ENCODE results near the gene ERLIN1. TPM values are rescaled to one million over a fixed set of nuclear protein-coding genes. Genes with fewer than 3 reads are reported as not detected.

Gene ERLIN1
- total and polyA plus RNA-seq, 2 experiments from 2014 or later, result 26.3 to 35.7 TPM

- Histone ChIP-seq H4K20me1 (ENCODE audit: insufficient read depth, poor library complexity, severe bottlenecking) (no peaks in the 10 kb centered on the region), H3K9me2 (replicated peaks; ENCODE audit: insufficient read depth) (no peaks in the 10 kb centered on the region), H3K4me3 (no peak overlapping the region), H3K4me1 (ENCODE audit: insufficient read depth) (peaks cover 21% of the 10 kb centered on the region), H3K79me2 (peaks cover 43% of the 10 kb centered on the region), H3K9me3 (ENCODE audit: low read depth) (no peaks in the 10 kb centered on the region), H3K27me3 (no peaks in the 10 kb centered on the region), H3K4me2 (peak overlapping the region; percentile 85), H3K27ac (peak overlapping the region; percentile 89), H2AFZ (no peak overlapping the region), H3K36me3 (replicated peaks; ENCODE audit: insufficient read depth, low read depth) (no peaks in the 10 kb centered on the region)
- TF ChIP-seq EZH2 (IDR thresholded peaks at IDR 0.05; ENCODE audit: borderline replicate concordance) (no peak), EZH2phosphoT487 (IDR thresholded peaks at IDR 0.05; ENCODE audit: low read depth, severe bottlenecking, unreplicated experiment) (no peak)
- TF ChIP-seq, protein P1, sequence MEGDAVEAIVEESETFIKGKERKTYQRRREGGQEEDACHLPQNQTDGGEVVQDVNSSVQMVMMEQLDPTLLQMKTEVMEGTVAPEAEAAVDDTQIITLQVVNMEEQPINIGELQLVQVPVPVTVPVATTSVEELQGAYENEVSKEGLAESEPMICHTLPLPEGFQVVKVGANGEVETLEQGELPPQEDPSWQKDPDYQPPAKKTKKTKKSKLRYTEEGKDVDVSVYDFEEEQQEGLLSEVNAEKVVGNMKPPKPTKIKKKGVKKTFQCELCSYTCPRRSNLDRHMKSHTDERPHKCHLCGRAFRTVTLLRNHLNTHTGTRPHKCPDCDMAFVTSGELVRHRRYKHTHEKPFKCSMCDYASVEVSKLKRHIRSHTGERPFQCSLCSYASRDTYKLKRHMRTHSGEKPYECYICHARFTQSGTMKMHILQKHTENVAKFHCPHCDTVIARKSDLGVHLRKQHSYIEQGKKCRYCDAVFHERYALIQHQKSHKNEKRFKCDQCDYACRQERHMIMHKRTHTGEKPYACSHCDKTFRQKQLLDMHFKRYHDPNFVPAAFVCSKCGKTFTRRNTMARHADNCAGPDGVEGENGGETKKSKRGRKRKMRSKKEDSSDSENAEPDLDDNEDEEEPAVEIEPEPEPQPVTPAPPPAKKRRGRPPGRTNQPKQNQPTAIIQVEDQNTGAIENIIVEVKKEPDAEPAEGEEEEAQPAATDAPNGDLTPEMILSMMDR (IDR thresholded peaks at IDR 0.05; ENCODE audit: poor library complexity), result no peak
- no peak for DNase-seq (ENCODE audit: low spot score)
- 59% methylated on average over 1 of the region's 1 CpG for WGBS (ENCODE audit: low lambda C conversion rate, missing lambda C conversion rate)
Measured at GRCh38 chr10:100184426-100184825, 1.4 kb downstream of the ERLIN1 start.

GRCh38 chr10:100183481-100183880, 2.3 kb downstream of the ERLIN1 start:
- 65% methylated on average over 3 of the region's 3 CpGs for WGBS (ENCODE audit: low lambda C conversion rate, missing lambda C conversion rate)
- H2AFZ ChIP-seq, result no peak overlapping the region
- no peaks in the 10 kb centered on the region for H3K27me3 ChIP-seq
- no peak overlapping the region for H3K4me3 ChIP-seq
- peak; percentile 42 for DNase-seq (ENCODE audit: low spot score)
- no peaks in the 10 kb centered on the region for H3K9me2 ChIP-seq (replicated peaks; ENCODE audit: insufficient read depth)
- no peaks in the 10 kb centered on the region for H3K9me3 ChIP-seq (ENCODE audit: low read depth)
- H4K20me1 ChIP-seq (ENCODE audit: insufficient read depth, poor library complexity, severe bottlenecking), result no peaks in the 10 kb centered on the region
- H3K27ac ChIP-seq, result peak overlapping the region; percentile 72
- peaks cover 21% of the 10 kb centered on the region for H3K4me1 ChIP-seq (ENCODE audit: insufficient read depth)
- H3K4me2 ChIP-seq, result peak overlapping the region; percentile 85
- peaks cover 38% of the 10 kb centered on the region for H3K79me2 ChIP-seq
- TF ChIP-seq EZH2 (IDR thresholded peaks at IDR 0.05; ENCODE audit: borderline replicate concordance) (no peak), EZH2phosphoT487 (IDR thresholded peaks at IDR 0.05; ENCODE audit: low read depth, severe bottlenecking, unreplicated experiment) (no peak)
- TF ChIP-seq, protein P1 (IDR thresholded peaks at IDR 0.05; ENCODE audit: poor library complexity), result no peak
- no peaks in the 10 kb centered on the region for H3K36me3 ChIP-seq (replicated peaks; ENCODE audit: insufficient read depth, low read depth)

- no peaks in the 10 kb centered on the region for H3K27me3 ChIP-seq
- WGBS (ENCODE audit: low lambda C conversion rate, missing lambda C conversion rate), result 96% methylated on average over 3 of the region's 3 CpGs
- peaks cover 21% of the 10 kb centered on the region for H3K4me1 ChIP-seq (ENCODE audit: insufficient read depth)
- peak overlapping the region; percentile 32 for H3K4me2 ChIP-seq
- no peaks in the 10 kb centered on the region for H3K36me3 ChIP-seq (replicated peaks; ENCODE audit: insufficient read depth, low read depth)
- peak overlapping the region; percentile 72 for H3K27ac ChIP-seq
- H3K9me2 ChIP-seq (replicated peaks; ENCODE audit: insufficient read depth), result no peaks in the 10 kb centered on the region
- TF ChIP-seq, protein P1 (IDR thresholded peaks at IDR 0.05; ENCODE audit: poor library complexity), result no peak
- no peak for TF ChIP-seq EZH2 (IDR thresholded peaks at IDR 0.05; ENCODE audit: borderline replicate concordance)
- TF ChIP-seq EZH2phosphoT487 (IDR thresholded peaks at IDR 0.05; ENCODE audit: low read depth, severe bottlenecking, unreplicated experiment), result no peak
- H3K4me3 ChIP-seq, result no peak overlapping the region
- H2AFZ ChIP-seq, result no peak overlapping the region
- peaks cover 33% of the 10 kb centered on the region for H3K79me2 ChIP-seq
- H3K9me3 ChIP-seq (ENCODE audit: low read depth), result no peaks in the 10 kb centered on the region
- no peaks in the 10 kb centered on the region for H4K20me1 ChIP-seq (ENCODE audit: insufficient read depth, poor library complexity, severe bottlenecking)
- no peak for DNase-seq (ENCODE audit: low spot score)
Measured at GRCh38 chr10:100182908-100183307, 2.9 kb downstream of the ERLIN1 start.

- Histone ChIP-seq H3K27ac (peak overlapping the region; percentile 72), H3K4me1 (ENCODE audit: insufficient read depth) (peaks cover 17% of the 10 kb centered on the region), H3K79me2 (peaks cover 26% of the 10 kb centered on the region), H3K9me3 (ENCODE audit: low read depth) (no peaks in the 10 kb centered on the region), H2AFZ (no peak overlapping the region), H3K9me2 (replicated peaks; ENCODE audit: insufficient read depth) (no peaks in the 10 kb centered on the region), H3K4me2 (no peak overlapping the region), H3K4me3 (no peak overlapping the region), H3K36me3 (replicated peaks; ENCODE audit: insufficient read depth, low read depth) (no peaks in the 10 kb centered on the region), H3K27me3 (no peaks in the 10 kb centered on the region), H4K20me1 (ENCODE audit: insufficient read depth, poor library complexity, severe bottlenecking) (no peaks in the 10 kb centered on the region)
- WGBS (ENCODE audit: low lambda C conversion rate, missing lambda C conversion rate), result 100% methylated on average over 6 of the region's 6 CpGs
- TF ChIP-seq EZH2phosphoT487 (IDR thresholded peaks at IDR 0.05; ENCODE audit: low read depth, severe bottlenecking, unreplicated experiment) (no peak), EZH2 (IDR thresholded peaks at IDR 0.05; ENCODE audit: borderline replicate concordance) (no peak)
- TF ChIP-seq, protein P1 (IDR thresholded peaks at IDR 0.05; ENCODE audit: poor library complexity), result no peak
- no peak for DNase-seq (ENCODE audit: low spot score)
Measured at GRCh38 chr10:100182281-100182680, 3.5 kb downstream of the ERLIN1 start.

All from hepatocyte (in vitro differentiated cells).